GM15510 (cell line): ENCODE results near the gene UGT1A10.

Experiments used
- POLR2A ChIP-seq: IDR thresholded peaks from 3 replicates; pipeline ENCODE4 v1.6.1; 2011; ENCODE audit warnings: borderline replicate concordance; ENCODE audit not compliant: insufficient read length; ENCODE audit errors: extremely low read depth

Gene UGT1A10

GRCh38 chr2:233650981-233651380 lies 14.7 kb downstream of the UGT1A10 start:
- TF ChIP-seq POLR2A, result no peak

- TF ChIP-seq POLR2A, result no peak
Measured at GRCh38 chr2:233651430-233651829, 15.2 kb downstream of the UGT1A10 start.

DNA sequence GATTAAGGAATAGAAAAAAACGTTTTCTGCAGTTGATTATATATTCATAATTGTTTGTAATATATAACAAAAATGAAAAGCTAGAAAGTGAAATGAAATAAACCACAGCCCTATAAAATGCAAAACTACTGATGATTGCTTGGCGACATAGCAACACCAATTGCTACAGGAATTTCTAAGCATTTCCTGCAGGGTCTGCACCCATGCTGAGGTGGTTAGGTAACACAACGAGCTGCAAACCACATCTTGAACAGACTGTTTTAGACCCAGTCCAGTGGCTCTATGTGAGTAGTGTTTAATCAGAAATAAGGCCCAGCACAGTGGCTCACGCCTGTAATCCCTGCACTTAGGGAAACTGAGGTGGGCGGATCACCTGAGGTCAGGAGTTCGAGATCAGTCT lies 18.3 kb downstream of the UGT1A10 start:
- no peak for TF ChIP-seq POLR2A

DNA sequence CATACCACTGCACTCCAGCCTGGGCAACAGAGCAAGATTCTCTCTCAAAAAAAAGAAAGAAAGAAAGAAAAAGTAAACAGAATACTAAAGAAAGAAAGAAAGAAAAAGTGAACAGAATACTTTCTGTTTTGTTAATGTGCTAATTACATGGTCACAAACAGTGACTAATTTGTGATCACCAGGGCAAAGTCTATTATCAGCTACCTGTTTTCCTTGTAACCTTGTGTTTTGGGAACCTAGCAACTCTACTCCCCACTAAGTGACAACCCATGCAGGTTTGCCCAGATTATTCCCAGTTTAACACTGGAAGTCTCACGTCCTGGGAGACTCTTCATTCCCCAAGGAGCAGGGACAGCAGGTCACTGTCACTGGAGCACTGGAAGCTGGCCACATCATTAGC lies 18.8 kb downstream of the UGT1A10 start:
- no peak for TF ChIP-seq POLR2A

DNA sequence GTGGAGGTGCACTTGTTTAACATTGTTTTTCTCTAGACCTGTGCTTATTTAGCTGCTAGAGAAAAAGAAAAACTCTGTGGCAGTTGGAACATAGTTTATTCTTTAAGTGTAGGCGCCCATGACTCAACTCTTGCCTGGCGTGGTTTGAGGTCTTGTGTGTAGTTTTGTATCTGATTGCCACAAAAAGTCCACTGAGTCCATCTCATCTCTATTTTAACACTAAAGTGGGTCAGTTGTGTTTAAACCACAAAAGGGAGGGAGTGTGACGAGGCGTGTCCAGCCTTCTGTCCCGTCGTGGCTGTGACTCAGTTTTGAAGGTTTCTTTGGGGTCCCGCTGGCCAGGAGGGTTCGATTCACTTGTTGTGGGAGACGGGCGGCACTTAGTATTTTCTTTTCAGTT lies 20.2 kb downstream of the UGT1A10 start:
- TF ChIP-seq POLR2A, result no peak

GRCh38 chr2:233658610-233659009 lies 22.4 kb downstream of the UGT1A10 start:
- no peak for TF ChIP-seq POLR2A

- TF ChIP-seq POLR2A, result no peak
Measured at GRCh38 chr2:233663911-233664310, 27.7 kb downstream of the UGT1A10 start.

DNA sequence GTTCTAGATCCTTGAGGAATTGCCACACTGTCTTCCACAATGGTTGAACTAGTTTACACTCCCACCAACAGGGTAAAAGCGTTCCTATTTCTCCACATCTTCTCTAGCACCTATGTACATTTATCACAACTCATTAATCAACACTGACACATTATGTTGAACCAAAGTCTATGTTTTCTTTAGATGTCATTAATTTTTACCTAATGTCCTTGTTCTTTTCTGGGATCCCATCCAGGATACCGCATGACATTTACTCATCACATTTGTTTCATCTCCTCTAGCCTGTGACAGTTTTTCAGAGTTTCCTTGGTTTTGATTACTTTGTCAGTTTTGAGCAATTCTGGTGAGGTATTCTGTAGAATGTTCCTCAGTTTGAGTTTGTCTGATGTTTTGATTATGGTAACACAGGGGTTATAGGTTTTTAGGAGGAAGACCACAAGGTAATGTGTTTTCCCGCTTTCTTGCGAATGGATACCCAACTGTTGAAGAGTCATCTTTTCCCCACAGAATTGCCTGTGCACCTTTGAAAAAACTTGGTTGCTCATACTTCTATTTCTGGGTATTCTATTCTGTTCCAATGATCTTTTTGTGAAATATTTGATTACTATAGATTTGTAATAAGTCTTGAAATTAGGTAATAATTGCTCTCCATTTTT lies 32.5 kb downstream of the UGT1A10 start:
- no peak for TF ChIP-seq POLR2A

- TF ChIP-seq POLR2A, result no peak
Measured at GRCh38 chr2:233671290-233672161, 35.3 kb downstream of the UGT1A10 start, which contains the start of gene UGT1A9. Gene UGT1A9, plus strand, starts transcription at chr2:233671898. Its CDS starts 37 bp downstream, at chr2:233671935.

DNA sequence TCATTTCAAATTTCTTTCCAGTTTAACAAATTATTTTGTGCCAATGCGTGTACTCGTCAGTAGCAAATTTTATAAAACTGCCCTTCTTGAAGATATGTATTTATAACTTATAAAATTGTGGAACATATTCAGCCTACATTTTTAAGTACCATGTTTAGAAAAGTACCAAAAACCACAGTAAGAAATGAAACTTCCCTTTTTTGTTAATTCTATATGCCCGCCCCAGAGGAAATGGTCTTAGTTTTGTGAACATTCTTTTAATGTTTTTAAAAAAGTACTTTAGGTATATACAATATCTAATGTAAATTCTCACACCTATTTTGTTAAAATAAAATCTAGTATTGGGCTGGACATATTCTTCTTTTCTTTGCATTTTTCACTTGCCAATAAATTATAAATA lies 36.6 kb downstream of the UGT1A10 start:
- TF ChIP-seq POLR2A, result no peak

- no peak for TF ChIP-seq POLR2A
Measured at GRCh38 chr2:233673896-233674295, 37.6 kb downstream of the UGT1A10 start.

DNA sequence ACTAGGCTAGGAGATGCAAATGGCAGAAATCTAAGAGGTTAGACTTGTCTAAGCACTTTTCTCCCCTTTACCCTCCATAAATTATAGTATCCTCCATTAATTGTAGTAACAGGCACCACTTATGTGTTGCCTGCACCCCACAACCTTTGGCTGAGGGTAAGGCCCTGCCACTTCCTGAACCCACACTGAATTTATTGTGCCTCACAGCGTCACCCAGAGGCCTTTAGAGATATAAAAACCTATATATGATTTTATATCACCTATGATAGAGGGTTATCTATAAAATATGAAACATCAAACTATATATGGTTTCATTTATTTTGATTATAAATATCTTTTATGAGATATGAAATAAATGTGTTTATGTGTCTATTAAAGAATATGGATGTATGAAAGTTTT lies 38.1 kb downstream of the UGT1A10 start:
- no peak for TF ChIP-seq POLR2A

DNA sequence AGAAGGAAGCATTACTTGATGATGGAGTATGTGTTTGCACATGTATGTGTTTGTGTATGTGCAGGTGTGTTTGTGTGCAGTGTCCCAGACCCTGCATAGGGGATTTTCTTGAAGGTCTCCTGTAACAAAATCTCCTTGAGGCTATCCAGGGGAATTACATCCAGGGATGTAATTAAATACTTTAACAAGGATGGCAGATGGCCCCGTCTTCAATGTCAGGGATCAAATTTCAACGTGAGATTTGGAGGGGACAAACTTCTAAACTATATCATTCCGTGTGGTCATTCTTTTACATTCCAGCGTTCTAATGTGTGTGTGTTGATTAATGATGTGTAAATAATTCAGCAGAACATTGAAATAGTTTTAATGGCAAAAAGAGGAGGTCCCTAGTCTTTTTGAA lies 38.7 kb downstream of the UGT1A10 start:
- TF ChIP-seq POLR2A, result no peak

GRCh38 chr2:233676046-233676445 lies 39.8 kb downstream of the UGT1A10 start:
- no peak for TF ChIP-seq POLR2A

GRCh38 chr2:233679196-233679595 lies 42.9 kb downstream of the UGT1A10 start:
- TF ChIP-seq POLR2A, result no peak
